HUDEP-2 (cell line): ENCODE measurements around the gene MAGI2.

ENCODE experiments used
- DNase-seq, 76 experiments: peaks; one replicate each; lab custom pipeline; 2025; ENCODE audit not compliant: unreplicated experiment in 76 of 76; lab: John Stamatoyannopoulos, UW

Gene MAGI2

GRCh38 chr7:78173666-78174065 lies 1279.8 kb downstream of the MAGI2 start:
- no peak for DNase-seq

DNA sequence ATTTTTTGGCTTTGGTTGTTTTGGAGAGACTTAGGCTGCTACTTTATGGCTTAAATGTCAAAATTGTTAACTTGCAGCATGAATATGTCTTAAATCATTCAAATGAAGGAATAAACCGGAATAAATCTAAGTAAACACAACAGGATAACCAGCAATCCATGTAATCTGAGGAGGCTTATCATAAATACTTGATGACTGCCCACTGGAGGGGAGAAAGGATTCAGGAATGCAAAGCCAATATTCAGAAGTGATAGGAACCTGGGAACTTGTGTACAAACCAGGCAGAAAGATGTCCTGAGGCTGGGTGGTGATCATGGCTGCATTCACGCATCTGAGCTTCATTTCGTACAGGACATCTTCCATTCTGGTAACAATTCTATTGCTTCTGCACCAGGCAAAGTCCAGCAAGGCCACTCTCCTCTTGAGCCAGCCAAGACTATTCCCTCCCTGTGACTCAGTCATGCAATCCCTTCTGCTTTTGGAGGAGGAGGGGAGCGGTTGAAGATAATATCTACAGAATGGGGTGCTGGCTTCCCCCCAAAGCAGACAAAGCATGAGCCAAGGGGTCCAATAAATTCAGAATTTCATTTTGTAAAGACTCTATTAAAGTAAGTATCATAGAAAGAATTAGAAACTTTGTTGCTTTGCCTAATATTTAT lies 1280.4 kb downstream of the MAGI2 start:
- DNase-seq, result no peak

DNA sequence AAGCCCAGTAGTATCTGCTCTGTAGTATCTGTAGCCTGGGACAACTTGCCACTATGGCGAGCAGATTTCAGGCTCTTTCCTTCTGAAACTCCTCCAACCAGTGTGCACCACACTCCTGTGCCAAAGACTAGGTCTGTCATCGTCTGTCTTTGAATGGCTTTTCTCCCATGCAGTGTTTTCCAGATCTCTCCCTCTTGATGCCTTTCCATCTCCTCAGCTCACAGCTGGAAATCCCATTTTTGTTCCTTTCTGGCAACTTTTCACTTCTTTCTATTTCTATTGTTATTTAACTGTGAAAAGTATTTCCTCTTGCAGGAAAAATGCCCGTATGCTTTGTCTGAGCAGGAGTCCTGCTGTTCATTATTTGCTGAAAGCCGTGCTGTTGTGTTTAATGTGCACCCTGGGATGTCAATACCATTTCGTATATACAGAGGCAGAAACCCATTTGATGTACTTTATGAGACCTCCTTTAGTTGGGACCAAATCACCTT lies 1281.2 kb downstream of the MAGI2 start:
- no peak for DNase-seq

DNA sequence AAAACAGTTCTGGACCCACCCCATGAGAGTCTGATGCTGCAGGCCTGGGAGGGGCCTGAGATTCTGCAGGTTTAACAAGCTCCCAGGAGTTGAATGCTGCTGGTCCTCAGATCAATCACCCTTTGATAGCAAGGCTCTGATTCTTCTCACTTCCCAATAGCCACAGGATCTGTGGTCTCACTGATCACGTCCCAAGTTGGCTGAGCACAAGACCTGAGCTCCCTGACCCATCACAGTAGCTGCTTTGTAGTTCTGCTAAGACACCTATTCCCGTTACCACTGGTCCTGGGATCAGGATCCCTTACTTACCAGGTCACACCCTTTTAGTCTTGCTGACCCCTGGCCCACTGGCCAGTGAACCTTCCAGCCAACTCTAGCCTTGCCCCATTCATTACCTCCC lies 1282.1 kb downstream of the MAGI2 start:
- DNase-seq, result no peak

DNA sequence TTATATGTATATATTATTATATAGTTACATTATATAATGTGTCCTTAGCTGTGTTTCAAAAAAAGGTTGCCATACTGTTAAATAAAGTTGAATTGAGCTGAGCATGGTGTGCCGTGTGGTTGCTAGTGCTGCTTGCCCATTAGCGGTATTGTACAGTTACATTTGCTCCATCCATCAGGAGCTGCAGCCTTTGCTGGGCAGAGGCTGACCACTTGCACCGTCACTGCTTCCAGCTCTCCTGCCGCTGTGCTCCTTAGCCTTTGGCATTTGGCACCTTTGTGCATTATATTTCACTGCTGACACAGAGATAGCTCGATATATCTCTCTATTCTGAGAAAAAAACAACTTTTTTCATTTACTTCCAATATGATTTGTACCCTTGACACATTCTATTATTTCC lies 1282.7 kb downstream of the MAGI2 start:
- DNase-seq, result no peak

DNA sequence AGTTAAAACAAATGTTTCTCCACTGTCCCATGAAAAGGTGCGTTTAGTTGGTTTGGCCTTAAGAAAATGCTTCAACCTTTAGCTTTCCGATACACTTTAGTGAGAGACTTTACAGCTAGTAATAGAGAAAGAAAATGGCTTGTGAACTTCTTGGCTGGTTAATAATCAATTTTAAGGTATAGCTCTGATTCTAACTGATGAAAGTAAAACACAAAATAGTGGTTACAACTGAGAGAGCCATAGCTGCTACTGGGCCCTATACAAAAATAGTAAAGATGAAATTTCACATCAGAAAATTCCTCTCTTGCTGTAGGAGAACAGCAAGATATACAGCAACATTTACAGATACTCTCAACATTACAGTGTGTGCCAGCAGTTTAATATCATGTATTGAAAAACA lies 1283.5 kb downstream of the MAGI2 start:
- no peak for DNase-seq

DNA sequence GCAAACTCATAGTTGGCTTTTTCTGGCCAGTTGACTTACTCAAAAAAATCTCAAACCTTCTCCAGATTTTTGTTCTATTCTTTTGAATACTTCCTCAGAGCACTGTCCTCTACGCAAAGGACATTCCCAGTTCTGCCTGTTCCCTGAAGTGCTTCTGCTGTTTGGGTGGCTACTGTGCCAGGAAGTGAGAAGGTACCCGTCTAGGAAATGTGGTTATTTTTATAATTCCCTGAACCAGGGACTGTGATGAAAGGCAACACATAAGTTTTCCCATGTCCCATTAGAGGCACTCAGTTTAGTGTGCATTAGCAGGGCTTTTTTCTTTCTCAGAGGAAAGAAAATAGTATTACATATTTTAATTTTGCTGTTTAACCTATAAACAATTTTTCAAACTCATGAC lies 1284.6 kb downstream of the MAGI2 start:
- no peak for DNase-seq

DNA sequence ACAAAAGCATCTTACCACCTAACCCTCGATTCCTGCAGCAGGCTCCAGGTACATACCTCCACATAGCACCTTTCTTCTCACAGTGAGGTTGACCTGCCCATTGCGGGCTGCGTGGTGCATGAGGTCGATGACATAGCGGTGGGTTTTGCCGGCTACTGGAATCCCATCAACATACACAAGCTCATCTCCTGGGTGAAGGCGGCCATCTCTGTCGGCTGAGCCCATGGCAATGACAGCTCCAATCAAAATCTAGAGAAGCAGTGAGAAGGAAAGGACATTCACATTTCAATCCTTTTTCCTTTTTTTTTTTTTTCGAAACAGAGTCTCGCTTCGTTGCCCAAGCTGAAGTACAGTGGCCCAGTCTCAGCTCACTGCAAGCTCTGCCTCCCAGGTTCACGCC lies 1285.6 kb downstream of the MAGI2 start:
- no peak for DNase-seq

GRCh38 chr7:78165854-78166253 lies 1287.6 kb downstream of the MAGI2 start:
- no peak for DNase-seq

DNA sequence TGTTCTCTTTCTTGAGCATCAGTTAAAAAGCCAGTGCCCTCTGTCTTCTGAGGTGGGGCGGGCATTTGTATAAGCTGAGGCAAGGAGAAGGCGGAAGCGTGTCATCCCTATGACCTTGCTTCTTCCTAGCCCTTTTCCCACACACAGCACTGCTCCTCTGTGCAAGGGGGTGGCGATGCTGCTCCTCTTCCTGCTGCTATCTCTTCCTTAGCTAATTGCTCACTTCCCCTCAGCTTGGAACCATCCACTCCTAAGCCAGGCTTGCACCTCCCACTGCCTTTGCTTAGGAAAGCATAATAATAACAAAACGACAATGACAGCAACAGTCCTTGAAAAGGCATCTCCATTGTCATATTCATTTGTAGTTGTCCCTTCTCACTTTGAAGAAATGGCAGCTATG lies 1288.0 kb downstream of the MAGI2 start:
- DNase-seq, result no peak

DNA sequence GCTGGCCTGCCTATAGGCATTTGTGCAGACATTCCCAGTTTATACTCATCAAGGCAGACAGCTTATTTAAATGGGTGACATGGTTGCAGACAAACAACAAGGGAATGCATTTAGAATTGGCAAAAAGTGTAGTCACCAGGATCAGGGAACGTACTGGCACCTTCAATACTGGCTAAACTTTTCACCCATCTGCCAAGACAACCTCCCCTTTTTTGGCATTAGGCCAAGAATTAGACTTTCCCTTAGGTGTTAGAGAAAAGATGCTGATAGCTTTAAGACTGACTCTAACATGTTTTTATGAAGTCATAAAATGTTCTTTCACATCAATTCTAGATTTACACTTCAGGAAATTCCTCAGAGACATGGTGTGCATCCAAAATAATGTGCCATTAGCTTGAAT lies 1289.0 kb downstream of the MAGI2 start:
- no peak for DNase-seq

DNA sequence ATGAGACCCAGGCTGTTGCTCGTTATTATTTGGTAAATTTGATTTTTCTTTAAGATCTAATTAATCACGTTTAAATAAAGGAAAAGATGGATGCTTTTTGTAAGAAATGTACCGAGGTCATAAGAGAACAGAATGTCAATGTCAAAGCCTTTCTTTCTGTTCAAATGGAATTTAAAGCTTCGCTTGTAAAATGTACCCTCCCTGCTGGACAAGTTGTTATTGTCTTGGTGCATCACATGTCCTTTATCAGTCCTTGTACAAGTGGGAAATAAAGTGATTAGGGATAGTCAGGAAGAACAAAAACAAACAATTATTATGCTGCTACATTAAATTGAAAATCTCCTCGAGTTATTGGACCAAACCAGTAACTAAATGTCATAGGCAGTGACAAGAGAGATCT lies 1291.7 kb downstream of the MAGI2 start:
- no peak for DNase-seq

- no peak for DNase-seq
Observed at GRCh38 chr7:78159545-78159944, 1293.9 kb downstream of the MAGI2 start.

GRCh38 chr7:78153285-78153684 lies 1300.2 kb downstream of the MAGI2 start:
- no peak for DNase-seq

DNA sequence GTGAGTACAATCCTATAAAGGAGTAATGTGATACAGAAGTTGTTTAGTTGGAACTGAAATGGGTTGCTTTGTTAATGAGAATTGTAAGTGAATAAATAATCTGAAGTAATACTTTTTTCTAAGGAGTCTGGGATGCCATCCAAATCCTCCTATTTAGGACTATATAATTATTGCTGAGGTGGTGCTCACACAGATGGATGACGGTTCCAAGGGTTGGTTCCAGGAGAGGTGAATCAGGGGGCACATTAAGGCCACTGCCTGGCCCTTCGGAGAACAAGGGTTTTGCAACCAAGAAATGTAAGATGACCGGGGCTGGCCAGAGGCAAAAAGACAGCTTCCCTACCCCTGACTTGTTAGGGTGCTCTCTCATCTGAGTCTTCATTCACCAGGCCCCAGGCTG lies 1302.2 kb downstream of the MAGI2 start:
- DNase-seq, result no peak

GRCh38 chr7:78149787-78150186 lies 1303.7 kb downstream of the MAGI2 start:
- DNase-seq, result no peak

DNA sequence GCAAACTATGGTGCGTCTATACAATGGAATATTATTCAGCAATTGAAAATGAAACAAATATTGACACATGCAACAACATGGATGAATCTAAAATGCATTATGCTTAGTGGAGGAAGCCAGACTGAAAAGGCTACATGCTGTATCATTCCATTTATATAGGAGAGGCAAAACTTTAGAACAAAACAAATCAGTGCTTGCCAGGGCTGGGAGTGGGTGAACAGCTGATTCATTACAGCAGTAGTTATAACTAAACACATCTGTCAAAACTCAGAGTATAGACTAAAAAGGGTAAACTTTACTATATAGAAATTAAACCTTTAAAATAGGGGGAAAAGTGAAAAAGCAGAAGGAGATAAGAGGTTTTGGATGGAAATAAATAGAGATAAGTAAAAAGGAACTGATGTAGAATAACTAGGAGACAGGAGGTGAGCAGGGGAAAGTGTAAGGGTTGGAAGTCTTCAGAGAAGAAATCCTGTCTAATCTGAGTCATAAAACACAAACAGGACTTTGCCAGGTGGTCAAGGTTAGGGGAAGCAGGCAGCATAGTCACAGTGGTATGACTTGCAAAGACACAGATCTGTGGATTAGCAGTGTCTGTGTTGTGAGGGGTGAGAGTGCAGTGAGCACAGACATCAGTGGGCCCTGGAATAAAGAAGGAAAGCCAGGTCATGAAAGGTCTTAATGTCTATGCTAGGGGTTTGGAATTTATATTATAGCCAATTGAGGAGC lies 1305.1 kb downstream of the MAGI2 start:
- no peak for DNase-seq

DNA sequence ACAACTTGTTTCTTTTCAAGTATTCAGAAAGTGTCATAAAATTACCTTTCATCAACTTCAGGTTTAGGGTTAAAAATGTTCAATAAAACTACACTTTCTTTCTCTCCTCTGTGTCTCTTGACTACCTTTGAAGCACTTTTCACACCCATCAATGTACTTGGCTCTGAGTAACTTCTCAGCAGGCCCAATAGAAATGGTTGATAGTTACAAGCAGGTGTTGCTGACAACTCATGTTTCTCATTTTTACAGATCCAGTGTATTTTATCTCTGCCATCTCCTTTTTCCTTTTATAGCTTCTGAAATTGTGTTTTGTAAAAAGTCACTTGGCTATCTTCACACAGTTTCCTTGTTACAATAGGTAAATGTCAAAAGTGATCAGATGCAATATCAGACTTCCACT lies 1306.9 kb downstream of the MAGI2 start:
- no peak for DNase-seq

DNA sequence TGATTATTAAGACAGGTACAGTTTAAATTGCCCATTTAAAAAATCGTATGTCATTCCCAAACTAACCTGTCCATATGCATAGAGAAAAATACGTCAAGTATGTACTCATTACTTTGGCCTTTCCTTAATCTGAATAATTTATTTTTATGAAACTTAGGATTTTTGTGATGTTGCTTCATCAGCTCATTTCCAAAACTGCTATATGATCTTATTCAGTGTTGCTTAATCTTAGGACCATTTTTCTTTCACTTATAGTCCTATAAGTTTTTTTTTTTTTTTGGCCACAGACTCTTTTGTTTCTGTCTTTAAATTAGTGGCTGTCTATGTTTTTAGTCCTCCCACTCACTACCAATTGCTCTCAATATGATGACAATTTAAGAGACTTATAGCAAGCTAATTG lies 1309.8 kb downstream of the MAGI2 start:
- no peak for DNase-seq

- no peak for DNase-seq
Observed at GRCh38 chr7:78141522-78142281, 1311.8 kb downstream of the MAGI2 start.

- no peak for DNase-seq
Observed at GRCh38 chr7:78140109-78140508, 1313.4 kb downstream of the MAGI2 start.

- no peak for DNase-seq
Observed at GRCh38 chr7:78139335-78139734, 1314.1 kb downstream of the MAGI2 start.
